NCI-H2029 (cell line): ENCODE measurements around the gene MAP3K5.
A peak's percentile ranks its signal among the peaks of the same experiment; 100 is the strongest.

ENCODE experiments used
- DNase-seq: peaks from one replicate; lab custom pipeline; 2025; lab: John Stamatoyannopoulos, UW

Gene MAP3K5

GRCh38 chr6:136683209-136683941 is 108.9 kb downstream of the MAP3K5 start:
- DNase-seq: no peak

GRCh38 chr6:136682292-136682691 is 110.0 kb downstream of the MAP3K5 start:
- DNase-seq: no peak

GRCh38 chr6:136677822-136678221 is 114.5 kb downstream of the MAP3K5 start:
- DNase-seq: no peak

GRCh38 chr6:136677344-136677743 is 114.9 kb downstream of the MAP3K5 start:
- DNase-seq: no peak

- DNase-seq: no peak
Observed at GRCh38 chr6:136676075-136676474, 116.2 kb downstream of the MAP3K5 start.

GRCh38 chr6:136673571-136673970 is 118.7 kb downstream of the MAP3K5 start:
- no peak for DNase-seq

- DNase-seq: no peak
Observed at GRCh38 chr6:136672144-136672543, 120.1 kb downstream of the MAP3K5 start.

GRCh38 chr6:136669299-136669699 is 123.0 kb downstream of the MAP3K5 start:
- DNase-seq: no peak

- no peak for DNase-seq
Observed at GRCh38 chr6:136668571-136668970, 123.7 kb downstream of the MAP3K5 start.

GRCh38 chr6:136666041-136666440 is 126.2 kb downstream of the MAP3K5 start:
- DNase-seq: no peak

- DNase-seq: no peak
Observed at GRCh38 chr6:136662347-136663237, 129.7 kb downstream of the MAP3K5 start.

GRCh38 chr6:136660727-136661126 is 131.6 kb downstream of the MAP3K5 start:
- no peak for DNase-seq

- DNase-seq: no peak
Observed at GRCh38 chr6:136659991-136660499, 132.2 kb downstream of the MAP3K5 start.

GRCh38 chr6:136658711-136659110 is 133.6 kb downstream of the MAP3K5 start:
- no peak for DNase-seq

GRCh38 chr6:136657666-136658065 is 134.6 kb downstream of the MAP3K5 start:
- no peak for DNase-seq

- DNase-seq: no peak
Observed at GRCh38 chr6:136656121-136656520, 136.2 kb downstream of the MAP3K5 start.

- peak; percentile 38 for DNase-seq
Observed at GRCh38 chr6:136655239-136656014, 136.8 kb downstream of the MAP3K5 start.

GRCh38 chr6:136654086-136654485 is 138.2 kb downstream of the MAP3K5 start:
- DNase-seq: no peak

GRCh38 chr6:136652656-136653055 is 139.6 kb downstream of the MAP3K5 start:
- no peak for DNase-seq

- no peak for DNase-seq
Observed at GRCh38 chr6:136651982-136652381, 140.3 kb downstream of the MAP3K5 start.

GRCh38 chr6:136647363-136647852 is 144.9 kb downstream of the MAP3K5 start:
- no peak for DNase-seq

GRCh38 chr6:136646377-136646776 is 145.9 kb downstream of the MAP3K5 start:
- no peak for DNase-seq
